A549 (cell line): Measurements from ENCODE around the gene POGLUT2. TPM values are rescaled to one million over a fixed set of nuclear protein-coding genes. Genes with fewer than 3 reads are reported as not detected.

Experiments
- ATAC-seq, 2 experiments: fragments of 200-7000 bp in 1 of 2; fragments of >200 bp in 1 of 2; cut with Nextera tagmentation in 1 of 2; cut with Tn5 transposase in 1 of 2; 3 replicates each; pipeline versions ENCODE4 v1.8.0 to v1.9.1; 2018 to 2020; ENCODE audit warnings: mild to moderate bottlenecking in 1 of 2, moderate library complexity in 1 of 2
- CTCF ChIA-PET: fragments of 300-600 bp; sonication (Branson Sonifier 250); formaldehyde crosslinking; extraction: SDS; loops from one replicate; lab custom pipeline; 2021; ENCODE audit warnings: antibody characterized with exemption, inconsistent platforms; lab: Yijun Ruan, JAX
- POLR2A ChIA-PET: fragments of 350-600 bp; formaldehyde crosslinking; extraction: SDS; loops from one replicate; lab custom pipeline; 2021; ENCODE audit warnings: antibody characterized with exemption, inconsistent platforms; lab: Yijun Ruan, JAX
- DNase-seq, 2 experiments: peaks; one replicate each; pipeline versions ENCODE4 v3.0.0 to v3.0.0-alpha.2; 2011 to 2016; ENCODE audit warnings: low read depth in 1 of 2, low spot score in 1 of 2
- FAIRE-seq: peaks from 2 replicates; lab custom pipeline; 2011; peaks lifted over from hg19 to GRCh38; lab: Jason Lieb, UNC
- H3K27ac ChIP-seq, 2 experiments: fragments of >200 bp; sonication (Bioruptor Twin); formaldehyde crosslinking; 3 replicates each; pipeline ENCODE4 v1.5.1; 2016 to 2017
- H3K4me1 ChIP-seq: fragments of >200 bp; sonication (Bioruptor Twin); formaldehyde crosslinking; 3 replicates; pipeline ENCODE4 v1.6.1; 2016
- H3K4me2 ChIP-seq: fragments of >200 bp; sonication (Bioruptor Twin); formaldehyde crosslinking; 3 replicates; pipeline ENCODE4 v1.6.1; 2016
- H3K4me3 ChIP-seq: fragments of >200 bp; sonication (Bioruptor Twin); formaldehyde crosslinking; 3 replicates; pipeline ENCODE4 v1.5.1; 2016
- H3K9me3 ChIP-seq: fragments of >200 bp; sonication (Bioruptor Twin); formaldehyde crosslinking; 3 replicates; pipeline ENCODE4 v1.6.1; 2016
- BHLHE40 ChIP-seq: IDR thresholded peaks from 2 replicates; pipeline ENCODE4 v1.6.1; 2012; ENCODE audit warnings: low read depth, low read length, inconsistent platforms
- EHF ChIP-seq: fragments of 250-450 bp; sonication (Bioruptor Pico); IDR thresholded peaks from 2 replicates; pipeline ENCODE4 v1.5.0; 2020; ENCODE audit warnings: mild to moderate bottlenecking
- EHMT2 ChIP-seq: fragments of 200-600 bp; sonication (generic); IDR thresholded peaks from 2 replicates; pipeline ENCODE4 v1.6.1; 2016; ENCODE audit warnings: antibody characterized with exemption, low read depth, mild to moderate bottlenecking, moderate library complexity
- HDAC2 ChIP-seq: fragments of 200-600 bp; sonication (generic); IDR thresholded peaks from 2 replicates; pipeline ENCODE4 v1.6.1; 2016
- HEYL ChIP-seq: fragments of 250-450 bp; sonication (Bioruptor Pico); IDR thresholded peaks from 2 replicates; pipeline ENCODE4 v1.8.0; 2021; ENCODE audit warnings: mild to moderate bottlenecking, moderate library complexity
- HOXA7 ChIP-seq: fragments of 250-450 bp; sonication (Bioruptor Pico); IDR thresholded peaks from 2 replicates; pipeline ENCODE4 v1.5.0; 2020; ENCODE audit warnings: mild to moderate bottlenecking, moderate library complexity
- HOXB5 ChIP-seq: fragments of 250-450 bp; sonication (Bioruptor Pico); IDR thresholded peaks from 2 replicates; pipeline ENCODE4 v1.5.0; 2020; ENCODE audit warnings: mild to moderate bottlenecking, moderate library complexity
- JUN ChIP-seq, 2 experiments: fragments of >200 bp; sonication (Bioruptor Twin); formaldehyde crosslinking; IDR thresholded peaks; 2 replicates in 1 of 2; 3 replicates in 1 of 2; pipeline ENCODE4 v1.6.1; 2016 to 2017
- JUNB ChIP-seq: fragments of >200 bp; sonication (Bioruptor Twin); formaldehyde crosslinking; IDR thresholded peaks from 2 replicates; pipeline ENCODE4 v1.6.1; 2016
- KDM1A ChIP-seq: fragments of 200-600 bp; sonication (generic); IDR thresholded peaks from 2 replicates; pipeline ENCODE4 v1.6.1; 2016; ENCODE audit warnings: low read depth, mild to moderate bottlenecking
- KDM5A ChIP-seq: fragments of 200-600 bp; sonication (generic); IDR thresholded peaks from 2 replicates; pipeline ENCODE4 v1.6.1; 2016; ENCODE audit warnings: antibody characterized with exemption, mild to moderate bottlenecking
- MAFK ChIP-seq: fragments of 450-650 bp; IDR thresholded peaks from 2 replicates; pipeline ENCODE4 v1.6.1; 2014; ENCODE audit not compliant: partially characterized antibody
- NFE2L2 ChIP-seq: fragments of 150-350 bp; conservative IDR thresholded peaks from 2 replicates; pipeline ENCODE4 v1.6.1; 2014; ENCODE audit warnings: low read length
- NPAS2 ChIP-seq: fragments of 250-450 bp; sonication (Bioruptor Pico); IDR thresholded peaks from 2 replicates; pipeline ENCODE4 v1.8.0; 2022; ENCODE audit warnings: mild to moderate bottlenecking, moderate library complexity, borderline replicate concordance
- NR3C1 ChIP-seq: fragments of >200 bp; sonication (Bioruptor Twin); formaldehyde crosslinking; IDR thresholded peaks from 3 replicates; pipeline ENCODE4 v1.6.1; 2017
- RAD21 ChIP-seq, 2 experiments: fragments of >200 bp in 1 of 2; sonication (Bioruptor Twin) in 1 of 2; formaldehyde crosslinking in 1 of 2; IDR thresholded peaks in 1 of 2; conservative IDR thresholded peaks in 1 of 2; 2 replicates in 1 of 2; 3 replicates in 1 of 2; pipeline ENCODE4 v1.6.1; 2012 to 2018; ENCODE audit warnings: inconsistent platforms in 1 of 2
- RARB ChIP-seq: fragments of 250-450 bp; sonication (Bioruptor Pico); IDR thresholded peaks from 2 replicates; pipeline ENCODE4 v1.8.0; 2021; ENCODE audit warnings: mild to moderate bottlenecking, moderate library complexity
- RCOR1 ChIP-seq: fragments of 150-350 bp; IDR thresholded peaks from 2 replicates; pipeline ENCODE4 v1.6.1; 2014; ENCODE audit warnings: antibody characterized with exemption, low read length, low read depth
- RNF2 ChIP-seq: fragments of 200-600 bp; sonication (generic); IDR thresholded peaks from 2 replicates; pipeline ENCODE4 v1.6.1; 2016; ENCODE audit warnings: low read depth, mild to moderate bottlenecking, antibody characterized with exemption, moderate library complexity, borderline replicate concordance
- TFCP2L1 ChIP-seq: fragments of 250-450 bp; sonication (Bioruptor Pico); IDR thresholded peaks from 2 replicates; pipeline ENCODE4 v1.5.0; 2021; ENCODE audit warnings: mild to moderate bottlenecking
- TP53 ChIP-seq: fragments of 250-450 bp; sonication (Bioruptor Pico); IDR thresholded peaks from 2 replicates; pipeline ENCODE4 v1.5.0; 2021; ENCODE audit warnings: mild to moderate bottlenecking, moderate library complexity
- ZNF302 ChIP-seq: fragments of 250-450 bp; sonication (Bioruptor Pico); IDR thresholded peaks from 2 replicates; pipeline ENCODE4 v1.9.0; 2021; ENCODE audit warnings: inconsistent platforms, mild to moderate bottlenecking, moderate library complexity
- WGBS: methylation state at CpG from one replicate; pipeline ENCODE4 v1.1.6; 2017; ENCODE audit errors: missing lambda C conversion rate; 5-methylcytosine and 5-hydroxymethylcytosine counted together
- polyA plus RNA-seq, 4 experiments: library from polyadenylated mRNA; depleted of rRNA in 3 of 4; stranded (reverse); fragments of >200 nt; fragmentation: RNase III in 1 of 4; extraction: RNeasy Plus Mini Kit Qiagen cat#74134 plus additional on column Dnase treatment in 1 of 4; gene quantifications; 2 replicates in 3 of 4; 3 replicates in 1 of 4; pipeline ENCODE4 v1.2.3, GENCODE V29; 2011 to 2017
- TF ChIP-seq, protein P1 (sequence below): fragments of 200-600 bp; sonication (generic); IDR thresholded peaks from 2 replicates; pipeline ENCODE4 v1.6.1; 2016; ENCODE audit warnings: antibody characterized with exemption, mild to moderate bottlenecking, moderate library complexity
- TF ChIP-seq, protein P2 (sequence below): fragments of >200 bp; sonication (Bioruptor Twin); formaldehyde crosslinking; IDR thresholded peaks from 3 replicates; pipeline ENCODE4 v1.5.1; 2016
- TF ChIP-seq, protein P3 (sequence below): IDR thresholded peaks from 2 replicates; pipeline ENCODE4 v1.6.1; 2012
- TF ChIP-seq, protein P4 (sequence below): fragments of 150-350 bp; IDR thresholded peaks from 2 replicates; pipeline ENCODE4 v1.6.1; 2014; ENCODE audit warnings: low read depth, mild to moderate bottlenecking, low read length

POGLUT2 gene
- polyA plus RNA-seq, 2 of the 4 experiments (the other 2 are of a cell fraction): 5.3 to 9.1 TPM

DNA sequence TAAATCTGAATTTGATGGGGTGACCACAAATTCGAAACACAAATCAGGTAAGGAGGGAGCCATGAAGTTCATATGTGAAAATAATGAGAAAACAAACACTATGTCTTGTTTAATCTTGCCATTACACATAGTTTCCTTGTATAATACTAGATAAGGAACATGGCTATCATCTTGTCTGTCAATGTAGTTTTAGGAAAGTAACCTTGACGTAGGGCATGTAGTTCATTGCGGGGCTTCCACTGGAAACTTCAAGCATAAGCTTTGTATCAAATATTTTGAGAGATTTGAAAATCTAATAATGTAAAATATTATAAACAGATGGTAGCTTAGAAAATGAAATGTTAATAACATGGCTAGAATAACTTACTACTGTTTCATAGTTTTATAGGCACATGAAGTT lies 8.9 kb upstream of the POGLUT2 start (continued):
- TF ChIP-seq, protein P1, sequence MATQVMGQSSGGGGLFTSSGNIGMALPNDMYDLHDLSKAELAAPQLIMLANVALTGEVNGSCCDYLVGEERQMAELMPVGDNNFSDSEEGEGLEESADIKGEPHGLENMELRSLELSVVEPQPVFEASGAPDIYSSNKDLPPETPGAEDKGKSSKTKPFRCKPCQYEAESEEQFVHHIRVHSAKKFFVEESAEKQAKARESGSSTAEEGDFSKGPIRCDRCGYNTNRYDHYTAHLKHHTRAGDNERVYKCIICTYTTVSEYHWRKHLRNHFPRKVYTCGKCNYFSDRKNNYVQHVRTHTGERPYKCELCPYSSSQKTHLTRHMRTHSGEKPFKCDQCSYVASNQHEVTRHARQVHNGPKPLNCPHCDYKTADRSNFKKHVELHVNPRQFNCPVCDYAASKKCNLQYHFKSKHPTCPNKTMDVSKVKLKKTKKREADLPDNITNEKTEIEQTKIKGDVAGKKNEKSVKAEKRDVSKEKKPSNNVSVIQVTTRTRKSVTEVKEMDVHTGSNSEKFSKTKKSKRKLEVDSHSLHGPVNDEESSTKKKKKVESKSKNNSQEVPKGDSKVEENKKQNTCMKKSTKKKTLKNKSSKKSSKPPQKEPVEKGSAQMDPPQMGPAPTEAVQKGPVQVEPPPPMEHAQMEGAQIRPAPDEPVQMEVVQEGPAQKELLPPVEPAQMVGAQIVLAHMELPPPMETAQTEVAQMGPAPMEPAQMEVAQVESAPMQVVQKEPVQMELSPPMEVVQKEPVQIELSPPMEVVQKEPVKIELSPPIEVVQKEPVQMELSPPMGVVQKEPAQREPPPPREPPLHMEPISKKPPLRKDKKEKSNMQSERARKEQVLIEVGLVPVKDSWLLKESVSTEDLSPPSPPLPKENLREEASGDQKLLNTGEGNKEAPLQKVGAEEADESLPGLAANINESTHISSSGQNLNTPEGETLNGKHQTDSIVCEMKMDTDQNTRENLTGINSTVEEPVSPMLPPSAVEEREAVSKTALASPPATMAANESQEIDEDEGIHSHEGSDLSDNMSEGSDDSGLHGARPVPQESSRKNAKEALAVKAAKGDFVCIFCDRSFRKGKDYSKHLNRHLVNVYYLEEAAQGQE: no peak

DNA sequence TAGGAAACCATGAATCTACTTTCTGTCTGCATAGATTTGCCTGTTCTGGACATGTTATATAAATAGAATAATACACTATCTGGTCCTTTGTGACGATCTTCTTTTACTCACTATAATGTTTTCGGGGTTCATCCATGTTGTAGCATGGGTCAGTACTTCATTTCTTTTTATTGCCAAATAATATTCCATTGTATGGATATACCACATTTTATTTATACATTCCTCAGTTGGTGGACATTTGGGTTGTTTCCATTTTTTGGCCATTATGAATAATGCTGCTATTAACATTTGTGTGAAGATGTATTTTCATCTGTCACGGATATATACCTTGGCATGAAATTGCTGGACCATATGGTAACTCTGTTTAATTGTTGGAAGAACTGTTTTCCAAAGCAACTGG lies 6.9 kb upstream of the POGLUT2 start:
- POLR2A ChIA-PET: no interaction called here
- TF ChIP-seq MAFK: no peak
- TF ChIP-seq KDM5A: no peak
- no peak for TF ChIP-seq JUNB
- no peak for TF ChIP-seq EHMT2
- TF ChIP-seq RCOR1: no peak
- FAIRE-seq (no peak), ATAC-seq (no peak), DNase-seq (no peak)
- WGBS: 91% methylated on average over 3 of the region's 3 CpGs
- Histone ChIP-seq H3K4me2 (no peak overlapping the region), H3K9me3 (no peaks in the 10 kb centered on the region), H3K27ac (no peak overlapping the region), H3K4me3 (no peak overlapping the region), H3K4me1 (no peaks in the 10 kb centered on the region)
- CTCF ChIA-PET: no interaction called here

DNA sequence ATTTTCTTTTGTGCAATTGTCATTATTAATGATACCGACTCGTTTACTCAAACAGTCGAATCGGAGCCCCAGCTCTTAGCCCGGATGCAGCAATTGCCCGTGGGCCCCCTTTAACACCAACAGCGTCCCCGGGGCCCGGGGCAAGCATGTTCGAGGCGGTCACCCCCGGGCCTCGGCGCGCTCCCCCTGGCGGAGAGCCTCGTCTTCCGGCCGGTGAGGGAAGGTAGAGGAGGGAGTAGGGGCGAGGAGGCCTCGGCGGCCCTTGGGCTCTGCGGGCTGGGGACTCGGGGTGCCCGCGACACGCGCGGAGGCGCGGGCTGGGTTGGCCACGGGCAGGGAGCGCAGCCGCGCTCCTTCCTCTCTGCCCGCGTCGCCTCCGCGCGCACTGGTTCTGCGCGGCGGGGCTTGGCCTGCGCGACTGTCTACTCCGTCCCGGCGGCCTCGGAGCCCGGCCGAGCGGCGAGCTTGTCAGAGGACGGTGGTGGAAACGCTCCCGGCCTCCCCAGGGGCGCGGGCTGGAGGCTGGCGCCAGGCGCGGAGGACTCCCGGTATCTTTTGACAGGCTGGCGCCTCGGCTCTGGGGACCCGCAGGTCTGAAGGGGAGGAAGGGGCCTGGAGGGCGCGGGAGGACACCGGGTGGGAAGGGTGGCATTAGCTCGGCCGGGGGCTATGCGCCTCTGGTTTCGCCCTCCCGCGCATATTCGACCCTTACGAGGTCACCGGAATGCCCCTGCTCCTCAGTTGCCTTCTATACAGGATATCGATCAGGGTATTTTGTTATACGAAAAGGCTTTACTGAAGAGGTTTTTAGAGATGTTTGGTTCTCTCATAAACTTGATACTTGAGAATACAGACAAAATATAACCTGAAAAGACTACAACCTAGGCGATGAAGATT lies 1.6 kb upstream of the POGLUT2 start:
- no peaks in the 10 kb centered on the region for H3K9me3 ChIP-seq
- ATAC-seq (peak; percentile 88 to 91), FAIRE-seq (no peak), DNase-seq (peak; percentile 68 to 76)
- CTCF ChIA-PET: interaction anchor here (0.6 to 3.4 kb wide), 19 partner anchors 10 to 225 kb away, joined by 3 to 15 read pairs (median 4); partner anchors contain the start of gene ERCC5
- 17% methylated on average over 17 of the region's 81 CpGs for WGBS
- H3K4me3 ChIP-seq: peak overlapping the region; percentile 83
- POLR2A ChIA-PET: interaction anchor here (1.7 to 2.4 kb wide), 2 partner anchors 27 to 45 kb away, joined by 9 to 11 read pairs; partner anchors contain the start of genes ERCC5 and TEX30
- peak overlapping the region; percentile 92 for H3K4me2 ChIP-seq
- peak overlapping the region; percentile 88 to 98 for H3K27ac ChIP-seq
- H3K4me1 ChIP-seq: peaks cover 7% of the 10 kb centered on the region; the same call in 1 of the 3 replicates
- TF ChIP-seq, protein P2, sequence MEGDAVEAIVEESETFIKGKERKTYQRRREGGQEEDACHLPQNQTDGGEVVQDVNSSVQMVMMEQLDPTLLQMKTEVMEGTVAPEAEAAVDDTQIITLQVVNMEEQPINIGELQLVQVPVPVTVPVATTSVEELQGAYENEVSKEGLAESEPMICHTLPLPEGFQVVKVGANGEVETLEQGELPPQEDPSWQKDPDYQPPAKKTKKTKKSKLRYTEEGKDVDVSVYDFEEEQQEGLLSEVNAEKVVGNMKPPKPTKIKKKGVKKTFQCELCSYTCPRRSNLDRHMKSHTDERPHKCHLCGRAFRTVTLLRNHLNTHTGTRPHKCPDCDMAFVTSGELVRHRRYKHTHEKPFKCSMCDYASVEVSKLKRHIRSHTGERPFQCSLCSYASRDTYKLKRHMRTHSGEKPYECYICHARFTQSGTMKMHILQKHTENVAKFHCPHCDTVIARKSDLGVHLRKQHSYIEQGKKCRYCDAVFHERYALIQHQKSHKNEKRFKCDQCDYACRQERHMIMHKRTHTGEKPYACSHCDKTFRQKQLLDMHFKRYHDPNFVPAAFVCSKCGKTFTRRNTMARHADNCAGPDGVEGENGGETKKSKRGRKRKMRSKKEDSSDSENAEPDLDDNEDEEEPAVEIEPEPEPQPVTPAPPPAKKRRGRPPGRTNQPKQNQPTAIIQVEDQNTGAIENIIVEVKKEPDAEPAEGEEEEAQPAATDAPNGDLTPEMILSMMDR: peak; percentile 57
- TF ChIP-seq KDM5A (no peak), ZNF302 (no peak), RNF2 (no peak), KDM1A (no peak), HDAC2 (no peak), RCOR1 (no peak), JUN (IDR thresholded peaks at IDR 0.05) (peak in 1 of 2 experiments; percentile 36; a peak in 1 of 5 replicates), TP53 (CRISPR knock-in tag) (no peak), TFCP2L1 (CRISPR knock-in tag) (no peak), HOXB5 (CRISPR knock-in tag) (no peak), NR3C1 (no peak), RARB (CRISPR knock-in tag) (no peak), NFE2L2 (no peak), HEYL (CRISPR knock-in tag) (no peak), BHLHE40 (no peak), JUNB (no peak), NPAS2 (no peak), HOXA7 (no peak), EHF (CRISPR knock-in tag) (no peak), RAD21 (conservative IDR thresholded peaks at IDR 0.05 in 1 of 2, IDR thresholded peaks at IDR 0.05 in 1 of 2) (peak in 1 of 2 experiments; percentile 29; a peak in 1 of 5 replicates)
- TF ChIP-seq, protein P3, sequence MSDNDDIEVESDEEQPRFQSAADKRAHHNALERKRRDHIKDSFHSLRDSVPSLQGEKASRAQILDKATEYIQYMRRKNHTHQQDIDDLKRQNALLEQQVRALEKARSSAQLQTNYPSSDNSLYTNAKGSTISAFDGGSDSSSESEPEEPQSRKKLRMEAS: peak; percentile 71
- TF ChIP-seq, protein P4, sequence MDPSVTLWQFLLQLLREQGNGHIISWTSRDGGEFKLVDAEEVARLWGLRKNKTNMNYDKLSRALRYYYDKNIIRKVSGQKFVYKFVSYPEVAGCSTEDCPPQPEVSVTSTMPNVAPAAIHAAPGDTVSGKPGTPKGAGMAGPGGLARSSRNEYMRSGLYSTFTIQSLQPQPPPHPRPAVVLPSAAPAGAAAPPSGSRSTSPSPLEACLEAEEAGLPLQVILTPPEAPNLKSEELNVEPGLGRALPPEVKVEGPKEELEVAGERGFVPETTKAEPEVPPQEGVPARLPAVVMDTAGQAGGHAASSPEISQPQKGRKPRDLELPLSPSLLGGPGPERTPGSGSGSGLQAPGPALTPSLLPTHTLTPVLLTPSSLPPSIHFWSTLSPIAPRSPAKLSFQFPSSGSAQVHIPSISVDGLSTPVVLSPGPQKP: no peak
